ENCODE results near the gene SPATA17. TPM values are rescaled to one million over a fixed set of nuclear protein-coding genes. Genes with fewer than 3 reads are reported as not detected.

Gene SPATA17
- total RNA-seq, 2 donors from 2014 or later = 0.96 to 6.4 TPM

DNA sequence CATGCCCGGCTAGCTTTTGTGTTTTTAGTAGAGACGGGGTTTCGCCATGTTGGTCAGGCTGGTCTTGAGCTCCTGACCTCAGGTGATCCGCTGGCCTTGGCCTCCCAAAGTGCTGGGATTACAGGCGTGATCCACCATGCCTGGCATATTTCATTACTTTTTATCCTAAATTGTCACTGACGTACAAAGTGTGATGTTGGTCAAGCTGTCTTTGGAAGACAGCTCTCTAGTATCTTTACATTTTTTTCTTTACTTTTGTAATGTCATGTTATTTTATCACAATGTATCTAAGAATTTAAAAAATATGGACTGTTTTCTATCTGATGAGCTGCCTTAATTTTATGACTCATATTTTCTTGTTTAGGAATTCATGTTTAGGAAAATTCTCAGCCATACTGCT, 72.2 kb downstream of the SPATA17 start:
- H3K36me3 ChIP-seq = no peaks in the 10 kb centered on the region
- 94% methylated on average over 6 of the region's 6 CpGs for WGBS
- H3K27ac ChIP-seq = no peak overlapping the region
- DNase-seq (ENCODE audit: low spot score) = no peak
- H3K9me3 ChIP-seq = no peaks in the 10 kb centered on the region
- TF ChIP-seq CTCF (IDR thresholded peaks at IDR 0.05) (no peak), POLR2AphosphoS5 (IDR thresholded peaks at IDR 0.05) (no peak), POLR2A (IDR thresholded peaks at IDR 0.05) (no peak)
- H3K27me3 ChIP-seq (replicated peaks; ENCODE audit: insufficient read depth) = no peaks in the 10 kb centered on the region
- intact Hi-C loops (cut with DNase I) = no loop called here
- H3K4me3 ChIP-seq = no peak overlapping the region
- no peaks in the 10 kb centered on the region for H3K4me1 ChIP-seq (replicated peaks)

DNA sequence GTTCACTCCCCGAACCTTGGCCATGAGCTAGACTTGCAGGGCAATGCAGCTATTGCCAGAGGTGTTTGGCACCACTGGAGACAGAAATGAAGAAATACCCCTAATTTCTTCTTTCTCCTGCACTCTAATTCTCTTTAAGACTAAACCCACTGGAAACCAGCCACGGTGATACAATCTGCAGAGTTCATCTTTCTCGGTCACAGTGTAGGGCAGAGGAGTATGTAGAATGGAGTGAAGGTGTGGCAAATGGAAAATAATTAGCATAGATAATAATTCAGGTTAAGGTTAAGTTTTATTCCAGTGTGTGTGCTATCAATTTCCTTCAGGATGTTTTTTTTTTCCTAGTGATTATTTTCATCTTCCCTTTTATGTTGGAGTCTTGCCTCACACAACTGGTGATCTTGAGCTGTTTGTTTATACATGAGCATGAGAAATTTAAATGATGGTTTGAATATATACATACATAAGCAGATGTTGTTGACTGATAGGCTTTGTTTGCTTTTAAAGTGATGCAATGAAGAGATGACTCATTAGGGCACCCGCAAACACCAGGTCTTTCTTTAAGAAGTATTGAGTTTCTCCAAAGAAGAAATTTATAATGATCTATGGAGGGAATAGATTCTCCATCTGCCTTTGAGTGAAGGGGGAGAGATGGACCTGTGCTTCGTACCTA, 81.9 kb downstream of the SPATA17 start:
- DNase-seq (ENCODE audit: low spot score) = no peak
- TF ChIP-seq POLR2A (IDR thresholded peaks at IDR 0.05) = no peak
- TF ChIP-seq POLR2AphosphoS5 (IDR thresholded peaks at IDR 0.05) = no peak
- TF ChIP-seq CTCF (IDR thresholded peaks at IDR 0.05) = no peak
- intact Hi-C loops (cut with DNase I) = no loop called here
- H3K4me1 ChIP-seq (replicated peaks) = no peaks in the 10 kb centered on the region
- 75% methylated on average over 5 of the region's 5 CpGs for WGBS
- H3K27ac ChIP-seq = no peak overlapping the region
- no peaks in the 10 kb centered on the region for H3K9me3 ChIP-seq
- no peaks in the 10 kb centered on the region for H3K36me3 ChIP-seq
- H3K27me3 ChIP-seq (replicated peaks; ENCODE audit: insufficient read depth) = no peaks in the 10 kb centered on the region
- no peak overlapping the region for H3K4me3 ChIP-seq

- DNase-seq (ENCODE audit: low spot score) = no peak
- 97% methylated on average over 4 of the region's 4 CpGs for WGBS
- H3K4me3 ChIP-seq = no peak overlapping the region
- H3K4me1 ChIP-seq (replicated peaks) = no peaks in the 10 kb centered on the region
- no peak for TF ChIP-seq POLR2AphosphoS5 (IDR thresholded peaks at IDR 0.05)
- no peaks in the 10 kb centered on the region for H3K9me3 ChIP-seq
- H3K27me3 ChIP-seq (replicated peaks; ENCODE audit: insufficient read depth) = no peaks in the 10 kb centered on the region
- no peaks in the 10 kb centered on the region for H3K36me3 ChIP-seq
- intact Hi-C loops (cut with DNase I) = no loop called here
- no peak overlapping the region for H3K27ac ChIP-seq
These were observed 84.5 kb downstream of the SPATA17 start for GRCh38 chr1:217715681-217716080.

GRCh38 chr1:217717959-217718358, 86.8 kb downstream of the SPATA17 start:
- Histone ChIP-seq H3K4me1 (replicated peaks) (no peaks in the 10 kb centered on the region), H3K4me3 (no peak overlapping the region), H3K9me3 (no peaks in the 10 kb centered on the region), H3K27ac (no peak overlapping the region), H3K36me3 (no peaks in the 10 kb centered on the region), H3K27me3 (replicated peaks; ENCODE audit: insufficient read depth) (no peaks in the 10 kb centered on the region)
- 57% methylated on average over 1 of the region's 1 CpG for WGBS
- intact Hi-C loops (cut with DNase I) = no loop called here
- DNase-seq (ENCODE audit: low spot score) = no peak
- TF ChIP-seq POLR2A (IDR thresholded peaks at IDR 0.05) = no peak
- no peak for TF ChIP-seq POLR2AphosphoS5 (IDR thresholded peaks at IDR 0.05)
- TF ChIP-seq CTCF (IDR thresholded peaks at IDR 0.05) = no peak

DNA sequence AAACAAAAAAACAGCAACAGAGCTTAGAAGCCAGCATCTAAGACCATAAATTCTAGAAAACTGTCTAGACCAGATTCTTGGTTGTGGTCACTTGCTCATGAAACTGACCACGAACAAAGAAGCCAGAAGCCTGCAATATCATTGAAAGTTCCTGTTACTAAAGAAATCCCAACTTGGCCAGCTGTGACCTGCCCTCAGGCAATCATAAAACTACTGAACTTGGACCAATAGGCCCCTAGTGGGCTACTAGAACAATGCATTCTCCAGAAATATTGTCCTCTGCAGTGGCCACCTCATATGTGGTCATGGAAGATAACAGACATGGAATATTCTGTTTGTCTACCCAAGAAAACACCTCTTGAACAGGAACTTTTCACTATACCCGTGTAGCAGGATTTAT, 87.7 kb downstream of the SPATA17 start:
- H3K4me1 ChIP-seq (replicated peaks) = no peaks in the 10 kb centered on the region
- intact Hi-C loops (cut with DNase I) = no loop called here
- no peaks in the 10 kb centered on the region for H3K9me3 ChIP-seq
- no peak for DNase-seq (ENCODE audit: low spot score)
- H3K4me3 ChIP-seq = no peak overlapping the region
- H3K27ac ChIP-seq = no peak overlapping the region
- H3K27me3 ChIP-seq (replicated peaks; ENCODE audit: insufficient read depth) = no peaks in the 10 kb centered on the region
- WGBS = 82% methylated on average over 2 of the region's 2 CpGs
- H3K36me3 ChIP-seq = no peaks in the 10 kb centered on the region
- TF ChIP-seq POLR2AphosphoS5 (IDR thresholded peaks at IDR 0.05) (no peak), CTCF (IDR thresholded peaks at IDR 0.05) (no peak), POLR2A (IDR thresholded peaks at IDR 0.05) (no peak)

Measured in prostate gland (tissue), 2 donors.